HG03066 (cell line): ENCODE results near the gene RPL3.
"Not testable (repeated sequence)": the region's sequence is repeated elsewhere in the genome, so short reads cannot be mapped to it uniquely, and the experiment has no call there.

Source experiments
- ATAC-seq: cut with Tn5 transposase; IDR thresholded peaks from one replicate; pipeline ENCODE4 v1.9.1; 2021; ENCODE audit warnings: low read depth; ENCODE audit not compliant: unreplicated experiment

The RPL3 gene

DNA sequence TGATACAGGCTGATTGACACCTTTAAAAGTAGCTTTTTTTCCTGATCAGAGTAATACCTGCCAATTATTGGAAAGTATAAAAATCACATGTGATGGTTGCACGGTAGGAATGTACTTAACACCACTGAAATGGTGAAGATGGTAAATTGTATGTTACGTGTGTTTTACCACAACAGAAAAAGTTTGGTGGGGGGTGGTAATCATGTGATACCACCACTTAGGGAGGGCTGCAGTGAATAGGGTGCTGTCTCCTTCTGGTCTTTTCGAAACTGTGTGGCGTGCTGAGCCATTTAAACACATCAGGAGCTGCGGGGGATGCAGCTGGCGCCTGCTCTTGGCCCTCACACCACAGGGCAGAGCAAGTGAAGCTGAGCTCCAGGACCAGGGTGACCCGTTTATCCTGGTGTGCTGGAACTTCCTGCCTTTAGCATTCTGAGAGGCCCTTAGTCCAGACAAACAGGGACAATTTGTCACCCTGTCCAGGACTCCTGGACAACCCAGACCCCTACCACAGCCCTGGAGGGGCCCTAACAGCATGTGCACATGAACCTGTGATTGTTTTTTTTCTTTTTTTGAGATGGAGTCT, 33.0 kb upstream of the RPL3 start:
- no peak for ATAC-seq

DNA sequence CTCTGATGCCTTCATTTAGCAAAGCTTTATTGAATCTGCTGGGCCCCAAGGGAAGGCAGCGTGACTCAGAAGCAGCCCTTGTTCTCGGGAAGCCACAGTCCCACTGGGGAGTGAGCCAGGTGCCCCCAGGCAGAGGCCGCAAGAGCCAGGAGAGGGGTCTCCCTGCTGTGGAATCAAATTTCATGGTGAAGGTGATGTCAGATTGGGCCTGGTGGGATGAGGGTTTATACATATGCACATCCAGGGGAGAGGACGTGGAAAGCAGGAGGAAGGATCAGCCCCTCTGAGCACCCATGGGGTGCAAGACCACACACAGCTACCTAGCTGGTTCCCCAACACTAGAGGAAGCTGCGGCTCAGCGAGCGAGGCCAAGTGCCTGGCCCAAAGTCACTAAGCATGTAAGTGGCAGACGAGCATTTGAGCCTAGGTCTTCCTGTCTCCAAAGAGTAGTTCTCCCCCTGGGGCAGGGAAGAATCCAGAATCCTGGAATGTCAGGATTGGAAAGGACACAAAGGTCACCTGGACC, 32.3 kb upstream of the RPL3 start:
- no peak for ATAC-seq

DNA sequence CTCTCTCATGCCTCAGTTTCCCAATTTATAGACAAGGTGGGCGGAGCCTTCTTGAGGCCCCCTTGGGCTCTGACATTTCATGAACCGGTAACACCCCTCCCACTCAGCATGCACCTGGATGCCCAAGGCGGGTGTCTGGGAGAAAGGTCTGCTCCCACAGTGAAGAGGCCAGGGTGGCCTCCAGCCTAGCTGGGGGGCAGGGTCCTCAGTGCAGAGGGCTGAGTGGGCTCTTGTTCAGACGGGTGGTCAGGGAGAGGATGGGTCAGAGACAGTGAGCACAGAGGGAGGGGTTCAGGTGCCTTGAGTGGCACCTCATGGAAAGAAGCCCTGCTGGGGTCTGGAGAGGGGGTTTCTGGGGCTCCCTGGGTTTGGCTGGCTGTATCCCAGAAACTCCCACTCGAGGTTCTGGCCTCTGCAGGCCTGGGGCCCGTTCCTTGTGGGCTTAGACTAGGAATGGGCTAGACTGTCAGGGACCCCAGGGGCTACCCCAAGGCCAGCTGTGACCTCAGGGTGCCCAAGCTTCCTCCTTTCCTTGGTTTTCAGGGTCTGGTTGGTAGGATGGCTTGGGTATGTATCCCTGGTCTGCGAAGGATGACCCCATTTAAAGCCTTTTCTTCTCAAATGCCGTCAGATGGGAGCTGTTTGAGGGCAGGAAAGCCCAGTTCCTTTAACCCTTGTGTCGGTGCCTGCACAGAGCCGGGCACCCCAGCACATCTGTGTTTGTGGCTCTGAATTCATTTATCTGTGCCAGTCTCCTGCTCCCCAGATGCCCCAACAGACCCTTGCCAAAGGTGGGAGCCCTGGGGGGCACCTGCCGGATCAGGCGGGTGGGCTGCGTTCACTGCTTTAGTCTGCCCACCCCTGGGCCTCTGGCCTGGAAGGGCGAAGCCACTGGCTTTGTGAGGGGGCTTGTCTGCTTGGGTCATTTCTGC, 31.6 kb upstream of the RPL3 start:
- no peak for ATAC-seq

DNA sequence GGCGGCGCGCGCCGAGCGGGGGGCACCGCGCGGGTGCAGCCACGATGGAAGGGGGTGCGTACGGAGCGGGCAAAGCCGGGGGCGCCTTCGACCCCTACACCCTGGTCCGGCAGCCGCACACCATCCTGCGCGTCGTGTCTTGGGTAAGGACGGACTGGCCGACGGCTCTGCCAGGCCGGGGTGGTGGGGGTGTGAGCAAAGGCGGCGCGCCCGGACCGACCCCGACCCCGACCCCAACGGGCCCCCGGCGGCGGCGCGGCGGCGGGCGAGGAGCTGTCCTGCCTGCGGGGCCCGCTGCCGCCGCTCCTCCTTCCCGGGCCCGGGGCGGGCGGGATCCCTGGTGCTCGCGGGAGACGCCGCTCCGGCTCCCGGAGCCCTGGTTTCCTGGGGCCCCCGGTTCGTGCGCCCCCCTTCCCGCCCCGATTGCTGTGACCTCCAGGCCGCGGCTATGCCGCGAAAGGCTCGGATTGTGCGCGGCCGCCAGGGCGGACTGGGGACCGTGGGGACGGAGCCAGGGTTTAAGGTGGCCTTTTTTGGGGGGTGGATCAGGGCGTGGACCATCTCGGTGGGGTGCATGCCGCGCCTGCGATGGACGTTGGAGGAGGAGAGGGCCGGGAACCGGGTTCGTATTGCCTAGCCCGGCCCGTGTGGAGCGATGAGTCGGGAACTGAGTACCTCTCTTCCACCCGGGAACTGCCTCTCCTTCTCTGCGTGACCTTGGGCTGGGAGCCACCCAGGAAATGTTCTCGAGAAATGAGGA, 30.7 kb upstream of the RPL3 start, which contains the start of gene SYNGR1:
Gene SYNGR1, plus strand, starts transcription at position 25 of the 760 bp plus-strand sequence. Its CDS starts 20 bp downstream, at position 45.
- ATAC-seq = no peak

DNA sequence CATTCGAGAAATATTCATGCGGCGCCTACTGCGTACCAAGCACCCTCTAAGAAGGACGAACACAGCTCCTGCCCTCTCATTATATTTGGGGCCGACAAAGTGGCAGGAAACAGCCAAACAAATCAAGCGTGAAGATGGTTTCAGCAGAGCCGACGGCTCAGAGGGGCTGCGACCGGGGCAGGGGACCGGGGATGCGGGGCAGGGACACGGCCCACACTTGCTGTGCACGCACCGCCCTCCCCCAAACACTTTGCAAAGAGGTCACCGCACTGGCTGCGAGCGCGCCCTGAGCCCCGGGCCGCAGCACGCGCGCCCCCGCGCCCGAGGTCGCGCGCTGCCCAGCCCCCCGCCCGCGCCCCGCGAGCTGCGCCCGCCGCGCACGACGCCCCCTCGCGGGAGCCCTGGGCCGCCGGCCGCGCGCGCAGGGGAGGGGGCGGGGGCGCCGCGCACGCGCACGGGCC, 30.1 kb upstream of the RPL3 start:
- ATAC-seq = no peak

GRCh38 chr22:39348909-39349505, 29.6 kb upstream of the RPL3 start:
- ATAC-seq = no peak

GRCh38 chr22:39345231-39345630, 25.8 kb upstream of the RPL3 start:
- no peak for ATAC-seq

GRCh38 chr22:39344046-39344390, 24.6 kb upstream of the RPL3 start:
- no peak for ATAC-seq

DNA sequence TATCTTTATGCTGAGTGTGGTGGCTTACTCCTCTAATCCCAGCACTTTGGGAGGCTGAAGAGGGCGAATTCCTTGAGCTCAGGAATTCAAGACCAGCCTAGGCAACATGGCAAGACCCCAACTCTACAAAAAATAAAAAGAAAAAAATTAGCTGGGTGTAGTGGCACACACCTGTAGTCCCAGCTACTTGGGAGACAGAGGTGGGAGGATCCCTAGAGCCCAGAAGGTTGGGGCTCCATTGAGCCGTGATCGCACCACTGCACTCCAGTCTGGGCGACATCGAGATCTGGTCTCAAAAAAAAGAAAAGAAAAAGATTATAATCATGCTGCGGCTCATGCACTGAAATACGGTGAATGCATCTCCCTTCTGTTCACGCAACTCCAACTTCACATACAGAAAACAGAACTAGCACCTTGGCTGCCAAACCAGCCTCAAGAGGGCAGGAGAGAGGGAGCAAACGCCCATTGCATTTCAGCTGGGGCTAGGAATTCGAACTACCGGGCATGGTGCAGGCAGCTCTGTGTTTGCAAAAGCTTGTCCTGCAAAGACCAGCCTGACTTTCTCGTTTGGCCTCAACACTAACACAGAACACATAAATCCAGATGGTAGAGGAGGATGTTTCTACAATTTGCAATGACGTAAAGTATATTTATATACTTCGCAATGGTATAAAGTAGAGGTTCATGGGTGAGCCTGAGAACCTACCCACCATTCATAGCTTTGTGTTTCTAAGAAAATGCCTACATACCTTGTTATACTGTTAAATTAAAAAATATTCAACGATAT, 24.0 kb upstream of the RPL3 start:
- ATAC-seq = no peak

DNA sequence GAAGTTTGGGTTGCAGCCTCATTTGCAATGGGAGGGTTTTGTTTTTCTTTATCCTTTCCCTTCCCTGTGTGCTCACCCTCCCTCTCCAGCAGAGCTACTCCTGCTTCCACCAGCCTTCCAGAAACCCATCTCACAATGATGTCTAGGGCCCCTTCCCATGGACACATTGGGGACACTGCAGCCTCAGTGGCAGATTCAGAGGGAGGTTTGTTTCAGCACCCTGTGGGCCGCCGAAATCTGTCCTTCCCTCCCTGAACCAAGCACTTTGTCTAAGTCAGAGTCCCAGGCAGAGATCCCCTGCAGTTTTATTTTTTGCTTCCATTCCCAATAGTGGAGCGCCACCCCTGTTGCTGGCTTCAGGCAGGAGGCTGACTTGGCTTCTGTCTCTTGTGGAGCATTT, 21.8 kb upstream of the RPL3 start:
- ATAC-seq = no peak

GRCh38 chr22:39339775-39340174, 20.4 kb upstream of the RPL3 start:
- not testable (repeated sequence) for ATAC-seq

GRCh38 chr22:39336411-39336810, 17.0 kb upstream of the RPL3 start:
- ATAC-seq = no peak

DNA sequence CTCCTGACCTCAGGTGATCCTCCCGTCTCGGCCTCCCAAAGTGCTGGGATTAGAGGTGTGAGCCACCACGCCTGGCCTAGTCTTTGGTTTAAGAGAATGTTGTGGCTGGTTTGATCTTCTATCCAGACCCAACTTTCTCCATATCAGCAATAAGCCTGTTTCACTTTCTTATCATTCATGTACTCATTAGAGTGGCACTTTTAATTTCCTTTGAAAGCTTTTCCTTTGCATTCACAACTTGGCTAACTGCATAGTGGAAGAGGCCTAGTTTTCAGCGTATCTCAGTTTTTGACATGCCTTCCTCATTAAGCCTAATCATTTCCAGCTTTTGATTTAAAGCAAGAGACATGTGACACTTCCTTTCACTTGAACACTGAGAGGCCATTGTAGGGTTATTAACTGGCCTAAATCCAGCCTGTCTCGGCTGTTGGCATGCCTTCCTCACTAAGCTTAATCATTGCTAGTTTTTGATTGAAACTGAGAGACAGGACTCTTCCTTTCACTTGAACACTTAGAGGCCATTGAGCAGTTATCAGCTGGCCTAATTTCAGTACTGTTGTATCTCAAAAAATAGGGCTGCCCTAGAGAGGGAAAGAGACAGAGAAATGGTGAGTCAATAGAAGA, 13.1 kb upstream of the RPL3 start:
- ATAC-seq = no peak

DNA sequence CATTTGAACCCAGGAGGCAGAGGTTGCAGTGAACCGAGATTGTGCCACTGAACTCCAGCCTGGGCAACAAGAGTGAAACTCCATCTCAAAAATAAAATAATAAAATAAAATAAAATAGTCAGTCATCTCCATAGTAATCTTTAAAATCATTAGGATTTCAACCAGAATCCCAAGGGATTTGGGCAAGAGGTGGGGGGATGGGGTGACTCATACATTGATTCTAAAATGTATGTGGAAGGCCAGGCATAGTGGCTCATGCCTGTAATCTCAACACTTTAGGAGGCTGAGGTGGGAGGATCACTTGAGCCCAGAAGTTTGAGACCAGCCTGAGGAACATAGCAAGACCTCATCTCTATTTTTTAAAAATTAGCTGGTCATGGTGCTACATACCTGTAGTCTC, 11.1 kb upstream of the RPL3 start:
- not testable (repeated sequence) for ATAC-seq

DNA sequence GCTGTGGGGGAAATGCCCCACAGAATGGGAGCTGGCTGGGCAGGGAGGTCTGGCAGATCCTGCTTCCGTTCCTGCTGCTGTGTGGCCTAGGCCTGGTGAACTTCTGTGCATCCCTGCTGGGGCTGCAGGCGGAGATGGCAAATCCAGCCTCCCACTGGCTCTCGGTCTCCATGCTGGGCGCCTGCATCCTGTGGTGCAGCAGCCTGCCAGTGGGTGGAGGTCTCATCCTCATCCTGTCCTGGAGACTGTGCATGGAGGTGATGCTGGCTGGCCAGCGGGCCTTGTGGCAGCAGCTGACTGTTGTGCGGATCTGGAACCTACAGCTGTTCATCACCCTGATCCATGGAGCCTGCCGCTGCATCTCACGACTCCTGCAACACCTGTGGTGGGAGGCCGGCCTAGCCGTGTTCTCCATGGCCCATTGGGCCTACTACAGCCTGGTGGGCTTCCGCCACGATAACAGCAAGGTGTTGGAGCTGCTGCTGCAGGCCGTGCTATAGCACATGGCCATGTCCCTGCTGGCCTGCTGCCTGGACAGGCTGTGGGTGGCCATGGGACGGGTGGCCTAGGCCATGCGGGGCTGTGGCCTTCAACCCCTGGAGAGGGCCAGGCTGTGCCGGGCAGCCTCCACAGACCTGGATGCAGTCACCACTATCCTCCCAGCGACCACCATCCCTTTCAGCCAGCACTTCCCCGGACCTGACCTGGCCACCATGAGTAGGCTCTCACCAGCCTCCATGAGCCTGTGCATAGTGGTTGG, 8.8 kb upstream of the RPL3 start:
- no peak for ATAC-seq

GRCh38 chr22:39325392-39325932, 6.0 kb upstream of the RPL3 start:
- no peak for ATAC-seq

DNA sequence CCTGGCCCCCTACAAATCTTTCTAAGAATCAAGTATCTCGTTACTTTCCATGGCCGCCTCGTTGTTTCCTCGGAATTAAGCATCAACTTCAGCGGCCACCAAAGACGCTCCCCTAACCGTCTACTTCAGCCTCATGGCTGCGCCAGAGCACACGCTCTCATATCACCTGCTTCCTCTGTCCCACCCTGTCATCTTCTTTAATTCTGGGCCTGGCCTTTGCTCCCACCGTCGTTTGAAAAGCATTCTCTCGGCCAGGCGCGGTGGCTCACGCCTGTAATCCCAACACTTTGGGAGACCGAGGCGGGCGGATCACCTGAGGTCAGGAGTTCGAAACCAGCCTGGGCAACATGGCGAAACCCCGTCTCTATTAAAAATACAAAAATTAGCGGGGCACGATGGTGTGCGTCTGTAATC, 1.2 kb upstream of the RPL3 start:
- not testable (repeated sequence) for ATAC-seq

DNA sequence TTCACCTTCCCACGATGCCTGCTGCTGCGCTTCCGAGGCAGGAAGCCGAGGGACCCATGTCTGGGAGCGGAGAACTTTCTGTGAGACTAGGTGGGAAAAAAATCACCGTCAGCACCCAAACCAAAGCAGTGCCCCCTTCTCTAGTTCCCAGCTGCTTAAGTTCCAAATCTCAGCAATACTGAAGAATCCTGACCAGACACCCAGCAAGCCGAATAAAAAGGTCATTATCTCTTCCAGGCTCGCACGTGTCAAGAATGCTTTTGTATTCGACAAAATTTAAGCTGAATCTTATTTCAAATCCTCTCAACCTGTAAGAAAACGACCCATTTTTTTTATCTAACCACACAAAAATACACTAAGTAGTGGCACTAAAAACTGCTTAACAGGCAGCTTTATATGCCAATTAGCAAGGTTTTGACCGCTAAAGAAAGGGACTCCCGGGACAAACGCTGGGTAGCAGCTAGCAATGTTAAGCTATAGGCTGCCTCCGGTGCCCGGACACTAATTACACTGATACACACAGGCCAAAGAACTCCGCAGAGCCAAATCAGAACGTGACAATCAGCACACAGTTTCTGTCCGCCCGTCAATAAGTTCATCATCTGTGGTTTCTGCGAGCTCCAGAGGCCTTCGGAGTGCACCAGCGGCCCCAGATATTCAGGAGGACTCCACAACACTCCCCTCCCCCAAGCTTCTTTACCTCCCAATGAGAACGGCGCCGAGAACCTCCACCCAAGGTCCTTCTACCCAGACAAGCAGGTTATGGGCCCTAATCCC, 728 bp downstream of the RPL3 start:
- ATAC-seq = peak; percentile 20
